Measurements from ENCODE around the gene TXNDC16.
A peak's percentile ranks its signal among the peaks of the same experiment; 100 is the strongest.
"Not testable (repeated sequence)": the region's sequence is repeated elsewhere in the genome, so short reads cannot be mapped to it uniquely, and the experiment has no call there.

TXNDC16 gene

GRCh38 chr14:52552063-52552988, at the start of gene TXNDC16, which contains the start of gene GPR137C:
TXNDC16 (minus strand) TSS chr14:52552505; CDS start chr14:52543557, 8,948 bp downstream.
GPR137C (plus strand) TSS chr14:52552836; CDS start chr14:52553148, 312 bp downstream.
- DNase-seq (ENCODE audit: low read depth) = peak; percentile 99

GRCh38 chr14:52599974-52600373, 47.7 kb upstream of the TXNDC16 start:
- no peak for DNase-seq (ENCODE audit: low read depth)

- no peak for DNase-seq (ENCODE audit: low read depth)
Observed at GRCh38 chr14:52598568-52598967, 46.3 kb upstream of the TXNDC16 start.

GRCh38 chr14:52596861-52597260, 44.6 kb upstream of the TXNDC16 start:
- DNase-seq (ENCODE audit: low read depth) = no peak

- DNase-seq (ENCODE audit: low read depth) = no peak
Observed at GRCh38 chr14:52596320-52596719, 44.0 kb upstream of the TXNDC16 start.

GRCh38 chr14:52590318-52590717, 38.0 kb upstream of the TXNDC16 start:
- no peak for DNase-seq (ENCODE audit: low read depth)

GRCh38 chr14:52589646-52590045, 37.3 kb upstream of the TXNDC16 start:
- DNase-seq (ENCODE audit: low read depth) = no peak

- no peak for DNase-seq (ENCODE audit: low read depth)
Observed at GRCh38 chr14:52583544-52583943, 31.2 kb upstream of the TXNDC16 start.

GRCh38 chr14:52575858-52576257, 23.6 kb upstream of the TXNDC16 start:
- DNase-seq (ENCODE audit: low read depth) = no peak

GRCh38 chr14:52568454-52568853, 16.1 kb upstream of the TXNDC16 start:
- not testable (repeated sequence) for DNase-seq (ENCODE audit: low read depth)

GRCh38 chr14:52563120-52563519, 10.8 kb upstream of the TXNDC16 start:
- DNase-seq (ENCODE audit: low read depth) = no peak

GRCh38 chr14:52558688-52559087, 6.4 kb upstream of the TXNDC16 start:
- DNase-seq (ENCODE audit: low read depth) = no peak

GRCh38 chr14:52553671-52554575, 1.6 kb upstream of the TXNDC16 start:
- peak; percentile 68 for DNase-seq (ENCODE audit: low read depth)

GRCh38 chr14:52553002-52553670, 831 bp upstream of the TXNDC16 start:
- DNase-seq (ENCODE audit: low read depth) = no peak

- no peak for DNase-seq (ENCODE audit: low read depth)
Observed at GRCh38 chr14:52551696-52552062, 626 bp downstream of the TXNDC16 start.

- DNase-seq (ENCODE audit: low read depth) = no peak
Observed at GRCh38 chr14:52551205-52551604, 1.1 kb downstream of the TXNDC16 start.

- DNase-seq (ENCODE audit: low read depth) = no peak
Observed at GRCh38 chr14:52550661-52551060, 1.6 kb downstream of the TXNDC16 start.

- no peak for DNase-seq (ENCODE audit: low read depth)
Observed at GRCh38 chr14:52547526-52547925, 4.8 kb downstream of the TXNDC16 start.

GRCh38 chr14:52547027-52547426, 5.3 kb downstream of the TXNDC16 start:
- no peak for DNase-seq (ENCODE audit: low read depth)

- DNase-seq (ENCODE audit: low read depth) = no peak
Observed at GRCh38 chr14:52546318-52546670, 6.0 kb downstream of the TXNDC16 start.

- DNase-seq (ENCODE audit: low read depth) = no peak
Observed at GRCh38 chr14:52545584-52546317, 6.6 kb downstream of the TXNDC16 start.

Measured in activated gamma-delta T cell treated with anti-CD3 and anti-CD28 coated beads, Interleukin-2, amount 50 U/mL, for 16 hours (primary cell).